ENCODE measurements around the gene FAM20C. TPM values are rescaled to one million over a fixed set of nuclear protein-coding genes. Genes with fewer than 3 reads are reported as not detected.

Gene FAM20C
- total RNA-seq, 2 donors from 2014 or later, result 32.5 to 106 TPM

GRCh38 chr7:276230-276835 is 84.0 kb downstream of the FAM20C start:
- Histone ChIP-seq H3K27ac (no peak overlapping the region), H3K9me3 (peaks cover 18% of the 10 kb centered on the region), H3K36me3 (no peaks in the 10 kb centered on the region), H3K4me3 (no peak overlapping the region), H3K27me3 (replicated peaks; ENCODE audit: insufficient read depth) (no peaks in the 10 kb centered on the region), H3K4me1 (ENCODE audit: control insufficient read depth in 1 of 2, low read depth in 2 of 2) (no peaks in the 10 kb centered on the region)
- no peak for DNase-seq (ENCODE audit: low spot score)
- ATAC-seq (ENCODE audit: insufficient number of reproducible peaks, low FRiP score, low read depth), result no peak
- TF ChIP-seq CTCF (IDR thresholded peaks at IDR 0.05), result no peak

GRCh38 chr7:277228-277627 is 84.9 kb downstream of the FAM20C start:
- Histone ChIP-seq H3K27me3 (replicated peaks; ENCODE audit: insufficient read depth) (no peaks in the 10 kb centered on the region), H3K9me3 (peaks cover 18% of the 10 kb centered on the region), H3K4me3 (no peak overlapping the region), H3K4me1 (ENCODE audit: control insufficient read depth in 1 of 2, low read depth in 2 of 2) (no peaks in the 10 kb centered on the region), H3K36me3 (no peaks in the 10 kb centered on the region), H3K27ac (no peak overlapping the region)
- ATAC-seq (ENCODE audit: insufficient number of reproducible peaks, low FRiP score, low read depth), result no peak
- DNase-seq (ENCODE audit: low spot score), result no peak
- no peak for TF ChIP-seq CTCF (IDR thresholded peaks at IDR 0.05)

GRCh38 chr7:278081-278480 is 85.7 kb downstream of the FAM20C start:
- no peaks in the 10 kb centered on the region for H3K36me3 ChIP-seq
- ATAC-seq (ENCODE audit: insufficient number of reproducible peaks, low FRiP score, low read depth) (no peak), DNase-seq (ENCODE audit: low spot score) (no peak)
- H3K4me1 ChIP-seq (ENCODE audit: control insufficient read depth in 1 of 2, low read depth in 2 of 2), result no peaks in the 10 kb centered on the region
- H3K4me3 ChIP-seq, result no peak overlapping the region
- no peaks in the 10 kb centered on the region for H3K27me3 ChIP-seq (replicated peaks; ENCODE audit: insufficient read depth)
- TF ChIP-seq CTCF (IDR thresholded peaks at IDR 0.05), result no peak
- H3K27ac ChIP-seq, result no peak overlapping the region
- H3K9me3 ChIP-seq, result peaks cover 13% of the 10 kb centered on the region

GRCh38 chr7:279821-280220 is 87.5 kb downstream of the FAM20C start:
- DNase-seq (ENCODE audit: low spot score), result no peak
- ATAC-seq (ENCODE audit: insufficient number of reproducible peaks, low FRiP score, low read depth), result no peak
- no peaks in the 10 kb centered on the region for H3K4me1 ChIP-seq (ENCODE audit: control insufficient read depth in 1 of 2, low read depth in 2 of 2)
- no peak for TF ChIP-seq CTCF (IDR thresholded peaks at IDR 0.05)
- no peak overlapping the region for H3K27ac ChIP-seq
- H3K27me3 ChIP-seq (replicated peaks; ENCODE audit: insufficient read depth), result no peaks in the 10 kb centered on the region
- no peaks in the 10 kb centered on the region for H3K36me3 ChIP-seq
- no peaks in the 10 kb centered on the region for H3K9me3 ChIP-seq
- H3K4me3 ChIP-seq, result no peak overlapping the region

- Histone ChIP-seq H3K4me3 (no peak overlapping the region), H3K4me1 (ENCODE audit: control insufficient read depth in 1 of 2, low read depth in 2 of 2) (no peaks in the 10 kb centered on the region), H3K27me3 (replicated peaks; ENCODE audit: insufficient read depth) (no peaks in the 10 kb centered on the region), H3K36me3 (no peaks in the 10 kb centered on the region), H3K9me3 (no peaks in the 10 kb centered on the region), H3K27ac (no peak overlapping the region)
- no peak for TF ChIP-seq CTCF (IDR thresholded peaks at IDR 0.05)
- ATAC-seq (ENCODE audit: insufficient number of reproducible peaks, low FRiP score, low read depth) (no peak), DNase-seq (ENCODE audit: low spot score) (no peak)
These were observed 88.1 kb downstream of the FAM20C start for GRCh38 chr7:280461-280860.
